HG02840 (cell line): Measurements from ENCODE around the gene CAMK1G.

Experiments used
- ATAC-seq: cut with Tn5 transposase; IDR thresholded peaks from one replicate; pipeline ENCODE4 v1.9.1; 2021; ENCODE audit warnings: mild to moderate bottlenecking, moderate library complexity, moderate number of reproducible peaks; ENCODE audit not compliant: unreplicated experiment, low FRiP score

The CAMK1G gene

DNA sequence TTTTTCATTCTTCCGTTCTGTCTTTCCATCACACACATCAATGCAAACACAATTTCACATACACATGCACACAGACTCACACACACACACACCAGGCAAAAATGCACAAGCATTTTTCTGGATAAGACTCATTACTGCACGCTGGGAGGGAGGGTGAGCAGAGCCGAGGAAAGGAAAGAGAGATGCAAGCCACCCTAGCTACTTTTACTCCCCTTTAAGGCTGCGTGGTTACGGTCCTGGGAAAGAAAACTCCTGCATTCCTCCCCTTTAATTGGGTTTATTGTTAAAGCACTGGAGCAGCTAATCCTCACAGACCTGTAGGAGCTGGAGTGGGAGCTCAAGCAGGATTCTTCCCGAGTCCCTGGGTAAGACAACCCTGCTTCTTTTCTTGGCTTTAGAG, at the start of gene CAMK1G:
CAMK1G (plus strand) TSS at position 307 of the 400 bp plus-strand sequence. CDS start 11,270 bp downstream, outside the sequence.
- no peak for ATAC-seq

GRCh38 chr1:209534496-209535250, 48.8 kb upstream of the CAMK1G start:
- ATAC-seq = no peak

GRCh38 chr1:209536843-209537242, 46.7 kb upstream of the CAMK1G start:
- no peak for ATAC-seq

DNA sequence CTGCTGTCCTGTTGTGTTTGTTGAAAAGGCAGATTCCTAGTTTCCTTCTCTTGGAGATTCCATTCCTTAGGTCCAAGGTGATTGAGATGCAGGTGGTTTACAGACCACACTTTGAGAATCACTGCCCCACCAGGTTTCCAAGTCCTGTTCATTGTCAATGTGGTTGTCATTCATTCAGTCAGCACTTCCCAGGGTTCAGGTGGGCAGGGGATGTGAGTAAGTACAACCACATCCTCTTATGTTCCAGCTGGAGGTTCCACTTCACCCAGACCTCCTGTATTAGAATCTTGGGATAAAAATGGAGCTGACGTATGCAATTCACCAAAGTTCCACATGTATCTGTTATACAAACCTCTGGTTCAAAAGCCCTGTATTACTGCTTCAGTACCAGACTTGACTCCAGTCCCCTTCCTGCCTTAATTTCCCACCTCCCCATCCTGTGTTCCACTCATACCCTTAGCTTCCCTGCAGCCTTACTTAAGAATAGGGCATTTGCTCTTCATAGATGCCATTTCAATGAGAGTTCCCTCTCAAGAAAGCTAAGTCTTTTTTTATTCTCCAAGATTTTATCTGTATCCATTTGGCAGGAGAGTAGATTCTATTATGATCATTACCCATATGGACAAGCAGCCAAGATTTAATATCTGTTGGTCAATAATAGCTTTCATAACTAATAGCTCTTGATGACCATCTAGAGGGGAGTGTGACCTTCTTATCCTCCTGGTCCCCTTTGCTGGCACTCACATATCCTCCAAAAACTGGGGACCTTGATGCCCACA, 46.0 kb upstream of the CAMK1G start:
- no peak for ATAC-seq

DNA sequence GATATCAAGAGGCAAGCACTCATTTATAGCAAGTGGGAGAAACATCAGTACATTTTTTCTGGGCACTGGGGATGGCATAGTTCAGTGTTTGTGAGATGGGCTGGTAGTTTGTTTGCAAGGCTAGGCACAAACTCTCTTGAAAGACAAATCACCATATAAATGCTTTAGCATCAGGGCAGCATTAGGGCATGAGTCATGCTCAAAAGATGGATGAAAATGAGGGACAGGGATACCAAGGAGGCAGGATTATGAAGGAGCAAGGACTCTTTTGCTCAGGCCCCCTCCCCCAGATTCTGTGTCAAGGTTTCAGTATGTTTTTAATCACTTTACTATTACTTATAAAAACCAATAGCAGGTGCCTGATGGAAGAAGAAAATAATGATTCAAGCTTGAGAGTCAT, 43.9 kb upstream of the CAMK1G start:
- no peak for ATAC-seq

GRCh38 chr1:209542585-209542984, 40.9 kb upstream of the CAMK1G start:
- no peak for ATAC-seq

DNA sequence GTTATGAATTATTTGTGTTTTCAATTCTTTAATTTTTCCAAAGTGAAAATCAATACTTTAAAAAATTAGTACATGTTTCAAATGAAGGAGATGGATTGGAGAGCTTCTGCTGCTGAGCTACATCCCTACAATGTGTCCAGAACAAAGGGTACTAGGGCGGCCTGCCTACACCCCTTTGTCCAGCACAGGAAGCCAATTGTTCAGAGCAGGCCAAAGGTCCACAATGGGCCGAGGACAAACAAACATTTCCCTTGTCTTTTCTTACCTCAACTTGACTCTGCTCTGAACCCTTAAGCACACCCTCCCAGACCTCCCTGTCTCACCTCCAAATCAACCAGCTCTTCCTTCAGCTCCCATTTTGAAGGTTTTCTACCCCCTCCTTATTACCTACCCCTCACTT, 39.4 kb upstream of the CAMK1G start:
- no peak for ATAC-seq

- ATAC-seq = no peak
Measured at GRCh38 chr1:209545423-209545822, 38.1 kb upstream of the CAMK1G start.

- ATAC-seq = no peak
Measured at GRCh38 chr1:209546390-209547085, 37.0 kb upstream of the CAMK1G start.

DNA sequence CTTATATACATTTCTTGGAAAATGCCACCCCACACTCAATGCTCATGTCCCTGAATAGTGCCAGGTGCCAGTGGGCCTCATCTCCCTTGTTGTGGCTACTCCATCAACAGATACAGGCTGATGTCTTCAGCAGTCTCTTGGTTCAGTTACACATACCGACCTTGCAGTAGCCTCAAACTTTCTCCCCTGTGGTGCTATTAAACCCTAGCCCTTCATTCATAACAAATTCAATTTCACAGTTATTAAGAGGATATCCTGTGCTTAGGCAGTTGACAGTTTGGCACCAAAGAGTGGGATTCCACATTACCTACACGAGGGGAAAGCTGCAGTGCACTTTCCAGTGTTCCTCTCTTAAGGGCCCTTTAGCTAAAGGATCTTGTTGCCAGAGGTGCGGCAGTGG, 35.9 kb upstream of the CAMK1G start:
- ATAC-seq = no peak

DNA sequence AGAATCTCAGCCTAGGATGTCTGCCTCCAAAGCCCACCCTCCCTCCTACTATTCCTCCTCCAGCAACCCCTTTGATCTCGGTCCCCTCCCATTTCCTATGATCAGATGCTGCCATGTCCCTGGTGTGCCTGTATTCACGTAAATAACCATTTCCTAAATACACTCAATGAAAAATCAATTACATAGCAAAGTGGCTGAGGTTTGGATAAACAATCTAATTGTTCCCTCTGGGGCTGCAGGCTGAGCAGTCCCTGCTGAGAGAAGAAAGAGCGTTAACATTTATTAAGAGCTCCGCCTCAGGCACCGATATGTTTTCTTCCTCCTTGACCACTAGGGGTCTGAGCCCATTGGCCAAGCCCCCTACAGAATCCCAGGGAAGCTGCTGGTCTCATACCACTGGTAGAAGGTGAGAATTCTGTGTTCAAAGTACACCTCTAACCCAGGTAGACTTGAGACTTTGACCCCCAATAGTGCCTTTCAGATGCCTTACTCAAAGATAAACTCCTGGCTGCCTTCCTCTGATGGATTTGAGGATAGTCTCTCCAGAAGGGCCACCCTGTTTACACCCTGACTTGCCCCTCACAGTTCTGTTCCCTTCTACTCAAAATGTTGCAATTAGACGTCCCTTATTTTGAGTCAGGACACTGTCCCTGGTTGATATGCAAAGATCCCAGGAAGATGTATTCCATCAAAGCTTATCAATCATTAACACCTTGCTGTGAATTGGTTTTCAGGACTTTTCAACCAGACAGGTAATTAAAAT, 33.9 kb upstream of the CAMK1G start:
- no peak for ATAC-seq

GRCh38 chr1:209550519-209550918, 33.0 kb upstream of the CAMK1G start:
- ATAC-seq = no peak

- no peak for ATAC-seq
Measured at GRCh38 chr1:209552406-209553264, 30.9 kb upstream of the CAMK1G start.

DNA sequence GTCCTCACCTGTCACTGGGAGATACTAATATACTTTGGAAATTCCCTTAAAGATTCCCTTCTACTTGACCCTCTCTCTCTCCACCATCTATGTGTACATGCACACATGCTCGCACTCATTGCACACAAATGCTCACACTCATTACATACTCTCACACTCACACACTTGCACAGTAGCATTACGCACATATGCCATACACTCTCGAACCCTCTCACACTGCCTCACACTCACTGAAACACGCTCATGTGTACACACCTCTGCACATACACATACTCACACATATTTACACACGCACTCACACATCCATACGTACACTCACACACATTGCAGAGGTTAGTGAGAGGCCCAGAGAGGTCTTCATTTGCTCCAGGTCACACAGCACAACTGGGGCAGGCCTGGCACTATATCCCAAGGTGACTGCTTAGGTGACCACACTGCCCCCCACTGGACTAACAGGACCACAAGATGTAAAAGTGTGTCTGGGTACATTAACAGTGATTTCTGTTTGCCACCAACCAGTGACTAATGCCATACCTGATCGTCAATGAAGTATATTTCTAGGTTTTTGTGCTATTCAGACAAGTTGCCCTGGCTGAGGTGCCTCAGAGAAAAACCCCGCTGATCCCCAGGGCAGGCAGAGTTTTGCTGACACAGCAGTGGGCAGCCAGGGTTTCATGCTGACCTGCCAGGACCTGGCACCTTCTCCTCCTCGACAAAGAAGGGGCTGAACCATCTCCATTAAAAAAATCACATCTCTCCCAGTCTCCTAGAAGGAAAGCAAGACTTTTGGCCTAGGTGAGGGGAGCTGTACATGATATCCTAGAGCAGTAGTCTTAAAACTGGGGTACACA, 28.5 kb upstream of the CAMK1G start:
- ATAC-seq = no peak

DNA sequence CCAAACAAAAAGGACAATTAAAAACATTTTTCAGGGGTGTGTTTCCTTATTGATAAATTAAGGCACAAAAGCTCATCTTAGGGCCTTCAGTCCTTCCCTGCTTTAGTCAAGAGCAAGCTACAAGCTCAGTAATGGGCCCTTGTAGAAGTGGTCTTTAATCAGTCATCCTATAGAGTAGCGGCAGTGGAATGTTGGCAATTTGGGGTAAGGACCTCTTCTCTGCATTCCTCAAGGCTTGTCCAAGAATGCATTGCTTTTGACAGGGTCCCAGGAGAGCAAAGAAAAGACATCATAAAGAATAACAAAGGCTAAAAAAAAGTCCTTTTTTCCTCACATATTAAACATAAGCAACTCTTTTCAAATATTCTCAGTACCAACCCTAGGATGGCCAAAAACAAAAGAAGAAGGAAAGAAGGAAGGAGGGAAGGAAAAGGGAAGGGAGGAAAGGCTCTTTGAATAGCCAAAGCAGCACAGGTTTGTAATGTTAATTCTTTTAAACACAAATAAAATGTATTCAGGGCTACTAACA, 27.3 kb upstream of the CAMK1G start:
- ATAC-seq = no peak

DNA sequence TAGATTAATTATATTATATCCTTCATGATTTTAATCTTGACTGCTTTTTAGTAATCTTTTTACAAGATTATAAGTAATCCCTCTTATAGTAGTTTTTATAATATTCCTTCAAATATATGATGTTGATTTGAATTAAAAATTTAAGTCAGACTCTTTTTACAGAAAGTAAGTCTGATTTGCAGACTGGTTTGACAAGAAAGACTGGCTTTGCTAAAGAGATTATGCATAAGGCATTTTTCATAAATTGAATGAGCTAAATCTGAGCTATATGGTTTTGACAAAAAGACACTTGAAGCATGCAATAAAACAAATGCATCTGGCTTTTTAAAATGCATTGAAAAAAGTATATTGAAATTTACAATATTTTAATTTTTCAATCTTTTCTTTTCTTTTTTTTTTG, 26.3 kb upstream of the CAMK1G start:
- ATAC-seq = no peak

DNA sequence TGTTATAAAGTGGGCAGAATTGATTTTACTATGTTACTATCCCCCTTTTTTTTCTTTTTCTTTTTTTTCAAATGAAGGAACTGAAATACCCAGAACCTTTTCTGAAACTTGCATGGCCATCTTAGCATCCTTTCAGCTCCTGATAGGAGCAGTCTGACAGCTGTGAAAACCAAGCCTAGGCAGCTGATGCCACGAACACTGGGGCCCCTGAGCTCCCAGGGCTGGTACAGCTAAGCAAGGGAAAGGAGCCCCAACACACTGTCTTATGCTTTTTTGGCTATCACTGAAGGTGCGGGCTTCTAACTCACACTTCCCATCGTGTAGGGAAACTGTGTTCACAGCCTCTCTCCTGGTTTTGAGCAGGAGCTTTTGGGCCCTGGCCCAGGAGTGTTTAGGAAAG, 23.0 kb upstream of the CAMK1G start:
- ATAC-seq = no peak

DNA sequence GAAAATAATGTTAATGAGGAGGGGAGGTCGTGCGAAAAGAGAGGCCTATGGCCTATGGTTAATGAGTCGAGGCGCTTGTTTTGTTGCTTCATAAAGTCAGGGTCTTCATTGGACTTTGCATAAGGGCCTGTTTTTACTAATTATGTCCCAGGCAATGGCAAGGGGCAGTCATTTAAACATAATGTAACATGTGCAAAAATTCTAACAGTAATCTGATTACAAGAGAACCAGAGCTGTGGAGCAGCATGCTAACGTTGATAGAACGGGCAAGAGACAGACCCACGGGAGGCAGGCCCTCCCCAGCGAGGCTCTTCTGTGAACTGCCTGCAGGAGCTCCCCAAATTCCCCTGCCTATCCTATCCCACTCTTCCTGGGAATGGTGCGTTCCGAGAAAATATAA, 22.6 kb upstream of the CAMK1G start:
- no peak for ATAC-seq

DNA sequence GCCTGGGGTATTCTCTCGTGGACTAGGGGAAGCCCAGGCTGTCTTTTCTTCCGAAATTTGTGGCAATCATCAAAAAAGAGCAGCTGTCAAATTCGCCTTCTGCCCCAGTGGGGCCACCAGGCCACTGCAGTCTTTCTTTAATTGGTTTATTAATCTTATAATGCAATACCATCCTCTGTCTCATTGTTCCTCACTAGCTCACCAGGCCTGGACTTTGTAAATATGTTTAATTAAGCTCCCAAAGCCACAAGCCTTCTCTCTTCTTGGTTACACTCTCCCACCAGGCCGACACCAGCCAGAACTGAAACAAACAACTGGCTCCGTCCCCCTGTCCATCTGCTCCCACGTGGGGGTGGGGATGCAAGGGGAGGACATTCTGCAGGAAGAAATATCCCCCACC, 22.0 kb upstream of the CAMK1G start:
- no peak for ATAC-seq
